Ammon's horn (tissue), 1 donor: ENCODE results near the gene ENKD1.

Experiments used
- DNase-seq: peaks from one replicate; pipeline ENCODE4 v3.0.0-alpha.2; 2016; ENCODE audit warnings: low spot score

ENKD1 gene

GRCh38 chr16:67678354-67679023 lies 11.9 kb upstream of the ENKD1 start:
- DNase-seq = no peak

- no peak for DNase-seq
Observed at GRCh38 chr16:67677712-67678111, 11.2 kb upstream of the ENKD1 start.

- DNase-seq = no peak
Observed at GRCh38 chr16:67676939-67677338, 10.4 kb upstream of the ENKD1 start.

GRCh38 chr16:67676516-67676915 lies 10.0 kb upstream of the ENKD1 start:
- no peak for DNase-seq

GRCh38 chr16:67675999-67676398 lies 9.4 kb upstream of the ENKD1 start:
- no peak for DNase-seq

- DNase-seq = peak; percentile 15
Observed at GRCh38 chr16:67675579-67675935, 9.0 kb upstream of the ENKD1 start.

- DNase-seq = no peak
Observed at GRCh38 chr16:67674851-67675578, 8.5 kb upstream of the ENKD1 start.

GRCh38 chr16:67673712-67674580 lies 7.4 kb upstream of the ENKD1 start:
- peak; percentile 69 for DNase-seq

GRCh38 chr16:67672739-67673662 lies 6.5 kb upstream of the ENKD1 start:
- DNase-seq = peak; percentile 77

GRCh38 chr16:67672306-67672705 lies 5.8 kb upstream of the ENKD1 start:
- no peak for DNase-seq

GRCh38 chr16:67669499-67670101 lies 3.0 kb upstream of the ENKD1 start:
- no peak for DNase-seq

- no peak for DNase-seq
Observed at GRCh38 chr16:67668495-67669157, 2.1 kb upstream of the ENKD1 start.

GRCh38 chr16:67667817-67668494 lies 1.4 kb upstream of the ENKD1 start:
- DNase-seq = peak; percentile 94

- no peak for DNase-seq
Observed at GRCh38 chr16:67667453-67667816, 885 bp upstream of the ENKD1 start.

GRCh38 chr16:67666032-67666551 lies 458 bp downstream of the ENKD1 start:
- no peak for DNase-seq

GRCh38 chr16:67665598-67665997 lies 952 bp downstream of the ENKD1 start:
- DNase-seq = no peak

- no peak for DNase-seq
Observed at GRCh38 chr16:67664871-67665270, 1.7 kb downstream of the ENKD1 start.

- DNase-seq = no peak
Observed at GRCh38 chr16:67664258-67664657, 2.3 kb downstream of the ENKD1 start.

GRCh38 chr16:67663877-67664222 lies 2.7 kb downstream of the ENKD1 start:
- DNase-seq = no peak
